K562 (cell line): Measurements from ENCODE around the gene SAP25. TPM values are rescaled to one million over a fixed set of nuclear protein-coding genes. Genes with fewer than 3 reads are reported as not detected.

Source experiments
- ATF1 ChIP-seq, 2 experiments: fragments of 450-650 bp in 1 of 2; IDR thresholded peaks; 2 replicates each; pipeline ENCODE4 v1.6.1; 2016; ENCODE audit warnings: missing compliant biosample characterization in 1 of 2, missing genetic modification characterization in 1 of 2
- BHLHE40 ChIP-seq: IDR thresholded peaks from 2 replicates; pipeline ENCODE4 v1.6.1; 2011; ENCODE audit warnings: low read length, improper control_type of control experiment
- DACH1 ChIP-seq: fragments of 450-650 bp; IDR thresholded peaks from 2 replicates; pipeline ENCODE4 v1.6.1; 2018; ENCODE audit not compliant: partially characterized antibody
- DMBX1 ChIP-seq: fragments of 250-450 bp; sonication (Bioruptor Pico); IDR thresholded peaks from 2 replicates; pipeline ENCODE4 v1.8.0; 2022; ENCODE audit warnings: inconsistent platforms, mild to moderate bottlenecking, moderate library complexity, borderline replicate concordance
- HNRNPLL ChIP-seq: fragments of 200-400 bp; formaldehyde crosslinking; IDR thresholded peaks from 2 replicates; pipeline ENCODE4 v1.6.1; 2017; ENCODE audit warnings: low read length, low read depth, mild to moderate bottlenecking; ENCODE audit not compliant: poor library complexity, severe bottlenecking
- KAT2B ChIP-seq: IDR thresholded peaks from one replicate; pipeline ENCODE4 v1.6.1; 2012; ENCODE audit warnings: low read depth, mild to moderate bottlenecking, control low read depth, inconsistent platforms, low read length, moderate library complexity
- MECOM ChIP-seq: fragments of 250-450 bp; sonication (Bioruptor Pico); IDR thresholded peaks from 2 replicates; pipeline ENCODE4 v1.8.0; 2022; ENCODE audit warnings: inconsistent platforms
- MEF2D ChIP-seq: conservative IDR thresholded peaks from 2 replicates; pipeline ENCODE4 v1.6.1; 2016; ENCODE audit warnings: low read depth, missing genetic modification characterization, missing compliant biosample characterization
- MTA3 ChIP-seq: fragments of 450-650 bp; formaldehyde crosslinking; IDR thresholded peaks from 2 replicates; pipeline ENCODE4 v1.6.1; 2017; ENCODE audit warnings: mild to moderate bottlenecking, borderline replicate concordance
- NCOA4 ChIP-seq: fragments of 450-650 bp; IDR thresholded peaks from 2 replicates; pipeline ENCODE4 v1.6.1; 2018; ENCODE audit warnings: mild to moderate bottlenecking; ENCODE audit not compliant: partially characterized antibody
- PCBP1 ChIP-seq: fragments of 200-400 bp; formaldehyde crosslinking; IDR thresholded peaks from 2 replicates; pipeline ENCODE4 v1.6.1; 2018; ENCODE audit warnings: mild to moderate bottlenecking, low read depth, low read length; ENCODE audit not compliant: poor library complexity, severe bottlenecking
- POLR2B ChIP-seq: fragments of 450-650 bp; IDR thresholded peaks from 2 replicates; pipeline ENCODE4 v1.6.1; 2018; ENCODE audit warnings: low read depth; ENCODE audit not compliant: partially characterized antibody
- SREBF1 ChIP-seq: fragments of 150-350 bp; IDR thresholded peaks from 2 replicates; pipeline ENCODE4 v1.6.1; 2014; ENCODE audit warnings: antibody characterized with exemption, low read depth, low read length, borderline replicate concordance
- THRAP3 ChIP-seq: fragments of 450-650 bp; IDR thresholded peaks from 2 replicates; pipeline ENCODE4 v1.6.1; 2016; ENCODE audit warnings: mild to moderate bottlenecking, inconsistent platforms, borderline replicate concordance
- ZC3H11A ChIP-seq: IDR thresholded peaks from 2 replicates; pipeline ENCODE4 v1.6.1; 2012; ENCODE audit warnings: low read depth, low read length, improper control_type of control experiment
- ZNF431 ChIP-seq: sonication (generic); formaldehyde crosslinking; IDR thresholded peaks from 2 replicates; pipeline ENCODE4 v1.8.0; 2022; ENCODE audit warnings: mild to moderate bottlenecking, missing genetic modification reagents
- polyA plus RNA-seq, 8 experiments: library from polyadenylated mRNA; depleted of rRNA in 4 of 8; stranded (reverse) in 5 of 8; unstranded in 3 of 8; fragments of >200 nt; fragmentation: Nextera tagmentation in 2 of 8; fragmentation: Illumina TruSeq in 1 of 8; extraction: Ambion mirVana in 2 of 8; extraction: Trizol in 1 of 8; gene quantifications; 2 replicates each; pipeline versions ENCODE4 v1.2.1 to v1.2.3, GENCODE V29; 2011 to 2014; ENCODE audit warnings: inconsistent platforms in 1 of 8, missing spikeins in 1 of 8
- total RNA-seq, 7 experiments: library from RNA; depleted of rRNA in 6 of 7; stranded (reverse); fragments of >200 nt in 6 of 7; fragmentation: Illumina TruSeq in 2 of 7; extraction: Trizol in 2 of 7; gene quantifications; 2 replicates each; pipeline versions ENCODE4 v1.2.1 to v1.2.3, GENCODE V29; 2011 to 2021; ENCODE audit warnings: low replicate concordance in 1 of 7
- TF ChIP-seq, protein P1 (sequence below): sonication (generic); formaldehyde crosslinking; IDR thresholded peaks from 2 replicates; pipeline ENCODE4 v1.8.1; 2022; ENCODE audit warnings: missing genetic modification reagents
- TF ChIP-seq, protein P2 (sequence below): sonication (generic); formaldehyde crosslinking; IDR thresholded peaks from 2 replicates; pipeline ENCODE4 v1.8.0; 2023; ENCODE audit warnings: mild to moderate bottlenecking, missing genetic modification reagents
- TF ChIP-seq, protein P3 (sequence below): fragments of 450-650 bp; IDR thresholded peaks from 2 replicates; pipeline ENCODE4 v1.7.1; 2018; ENCODE audit warnings: mild to moderate bottlenecking, low read depth; ENCODE audit not compliant: partially characterized antibody
- TF ChIP-seq, protein P4 (sequence below): sonication (generic); formaldehyde crosslinking; IDR thresholded peaks from 2 replicates; pipeline ENCODE4 v1.8.0; 2022; ENCODE audit warnings: mild to moderate bottlenecking, missing genetic modification reagents
- TF ChIP-seq, protein P5 (sequence below): conservative IDR thresholded peaks from 2 replicates; pipeline ENCODE4 v1.6.1; 2011; ENCODE audit warnings: low read depth, mild to moderate bottlenecking, low read length; ENCODE audit not compliant: control insufficient read depth

Gene SAP25
- total and polyA plus RNA-seq, 9 of the 15 experiments (the other 6 are each of a cell fraction or from before 2014, with no cell fraction given) = 0.13 to 5.3 (median 0.78) TPM; not detected in 1

DNA sequence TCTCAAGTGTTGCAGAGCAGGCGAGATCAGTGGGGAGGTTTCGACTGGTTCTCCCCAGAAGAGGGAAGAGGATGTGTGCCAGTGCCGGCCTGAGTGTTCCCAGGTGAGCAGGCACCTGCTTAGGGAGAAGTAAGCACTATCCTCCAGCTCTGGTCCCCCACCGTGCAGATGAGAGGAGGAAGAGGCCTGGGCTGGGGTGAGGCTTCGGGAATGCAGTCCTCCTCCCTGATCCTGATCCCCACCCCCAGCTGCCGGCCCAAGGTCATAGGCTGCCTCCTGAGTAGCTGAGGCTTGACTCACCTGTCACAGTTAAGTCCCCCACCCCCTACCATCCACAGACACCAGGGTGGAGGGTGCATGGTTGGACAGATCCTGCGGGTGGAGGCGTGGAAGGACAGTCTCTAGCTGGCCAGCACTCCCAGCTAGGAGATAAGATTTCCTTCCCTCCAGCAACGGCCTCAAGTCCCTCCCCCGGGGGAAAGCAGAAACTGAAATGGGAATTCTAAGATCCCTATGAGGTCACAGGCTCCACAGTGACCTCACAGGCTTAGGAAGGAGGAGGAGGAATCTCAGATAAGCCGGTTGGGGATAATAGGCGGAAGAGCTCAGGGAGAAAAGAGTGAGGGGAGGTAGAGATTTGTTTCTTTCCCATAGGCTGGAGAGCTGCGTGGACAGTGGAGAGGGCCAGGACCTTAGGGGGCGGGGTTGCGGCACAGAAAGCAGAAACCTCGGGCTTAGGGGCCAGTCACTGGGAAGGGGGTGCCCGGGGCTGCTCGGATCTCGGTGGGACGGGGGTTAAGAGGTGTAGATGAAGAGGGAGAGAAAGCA lies 11.2 kb upstream of the SAP25 start (continued):
- TF ChIP-seq DACH1 = no peak
- no peak for TF ChIP-seq ATF1 (CRISPR knock-in tag; IDR thresholded peaks at IDR 0.05)
- TF ChIP-seq ATF1 (tag; IDR thresholded peaks at IDR 0.05) = peak; percentile 72
- TF ChIP-seq ZC3H11A = no peak
- no peak for TF ChIP-seq MECOM (CRISPR knock-in tag)
- TF ChIP-seq, protein P1, sequence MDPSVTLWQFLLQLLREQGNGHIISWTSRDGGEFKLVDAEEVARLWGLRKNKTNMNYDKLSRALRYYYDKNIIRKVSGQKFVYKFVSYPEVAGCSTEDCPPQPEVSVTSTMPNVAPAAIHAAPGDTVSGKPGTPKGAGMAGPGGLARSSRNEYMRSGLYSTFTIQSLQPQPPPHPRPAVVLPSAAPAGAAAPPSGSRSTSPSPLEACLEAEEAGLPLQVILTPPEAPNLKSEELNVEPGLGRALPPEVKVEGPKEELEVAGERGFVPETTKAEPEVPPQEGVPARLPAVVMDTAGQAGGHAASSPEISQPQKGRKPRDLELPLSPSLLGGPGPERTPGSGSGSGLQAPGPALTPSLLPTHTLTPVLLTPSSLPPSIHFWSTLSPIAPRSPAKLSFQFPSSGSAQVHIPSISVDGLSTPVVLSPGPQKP = no peak
- no peak for TF ChIP-seq THRAP3
- TF ChIP-seq HNRNPLL = peak; percentile 9
- TF ChIP-seq, protein P2, sequence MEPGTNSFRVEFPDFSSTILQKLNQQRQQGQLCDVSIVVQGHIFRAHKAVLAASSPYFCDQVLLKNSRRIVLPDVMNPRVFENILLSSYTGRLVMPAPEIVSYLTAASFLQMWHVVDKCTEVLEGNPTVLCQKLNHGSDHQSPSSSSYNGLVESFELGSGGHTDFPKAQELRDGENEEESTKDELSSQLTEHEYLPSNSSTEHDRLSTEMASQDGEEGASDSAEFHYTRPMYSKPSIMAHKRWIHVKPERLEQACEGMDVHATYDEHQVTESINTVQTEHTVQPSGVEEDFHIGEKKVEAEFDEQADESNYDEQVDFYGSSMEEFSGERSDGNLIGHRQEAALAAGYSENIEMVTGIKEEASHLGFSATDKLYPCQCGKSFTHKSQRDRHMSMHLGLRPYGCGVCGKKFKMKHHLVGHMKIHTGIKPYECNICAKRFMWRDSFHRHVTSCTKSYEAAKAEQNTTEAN (CRISPR knock-in tag) = no peak
- TF ChIP-seq ZNF431 (CRISPR knock-in tag) = no peak
- TF ChIP-seq, protein P3, sequence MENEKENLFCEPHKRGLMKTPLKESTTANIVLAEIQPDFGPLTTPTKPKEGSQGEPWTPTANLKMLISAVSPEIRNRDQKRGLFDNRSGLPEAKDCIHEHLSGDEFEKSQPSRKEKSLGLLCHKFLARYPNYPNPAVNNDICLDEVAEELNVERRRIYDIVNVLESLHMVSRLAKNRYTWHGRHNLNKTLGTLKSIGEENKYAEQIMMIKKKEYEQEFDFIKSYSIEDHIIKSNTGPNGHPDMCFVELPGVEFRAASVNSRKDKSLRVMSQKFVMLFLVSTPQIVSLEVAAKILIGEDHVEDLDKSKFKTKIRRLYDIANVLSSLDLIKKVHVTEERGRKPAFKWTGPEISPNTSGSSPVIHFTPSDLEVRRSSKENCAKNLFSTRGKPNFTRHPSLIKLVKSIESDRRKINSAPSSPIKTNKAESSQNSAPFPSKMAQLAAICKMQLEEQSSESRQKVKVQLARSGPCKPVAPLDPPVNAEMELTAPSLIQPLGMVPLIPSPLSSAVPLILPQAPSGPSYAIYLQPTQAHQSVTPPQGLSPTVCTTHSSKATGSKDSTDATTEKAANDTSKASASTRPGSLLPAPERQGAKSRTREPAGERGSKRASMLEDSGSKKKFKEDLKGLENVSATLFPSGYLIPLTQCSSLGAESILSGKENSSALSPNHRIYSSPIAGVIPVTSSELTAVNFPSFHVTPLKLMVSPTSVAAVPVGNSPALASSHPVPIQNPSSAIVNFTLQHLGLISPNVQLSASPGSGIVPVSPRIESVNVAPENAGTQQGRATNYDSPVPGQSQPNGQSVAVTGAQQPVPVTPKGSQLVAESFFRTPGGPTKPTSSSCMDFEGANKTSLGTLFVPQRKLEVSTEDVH = no peak
- TF ChIP-seq NCOA4 = no peak
- TF ChIP-seq POLR2B = no peak
- peak; percentile 65; the same call in 1 of the 2 replicates for TF ChIP-seq MTA3
- TF ChIP-seq PCBP1 = no peak
- no peak for TF ChIP-seq SREBF1
- no peak for TF ChIP-seq MEF2D
- TF ChIP-seq, protein P4, sequence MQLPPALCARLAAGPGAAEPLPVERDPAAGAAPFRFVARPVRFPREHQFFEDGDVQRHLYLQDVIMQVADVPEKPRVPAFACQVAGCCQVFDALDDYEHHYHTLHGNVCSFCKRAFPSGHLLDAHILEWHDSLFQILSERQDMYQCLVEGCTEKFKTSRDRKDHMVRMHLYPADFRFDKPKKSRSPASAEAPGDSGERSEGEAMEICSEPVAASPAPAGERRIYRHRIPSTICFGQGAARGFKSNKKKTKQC (CRISPR knock-in tag) = 0 out of 2 replicates have a peak, but pooled peaks have one; percentile 39
- TF ChIP-seq DMBX1 = no peak
- TF ChIP-seq BHLHE40 = no peak
- TF ChIP-seq, protein P5, sequence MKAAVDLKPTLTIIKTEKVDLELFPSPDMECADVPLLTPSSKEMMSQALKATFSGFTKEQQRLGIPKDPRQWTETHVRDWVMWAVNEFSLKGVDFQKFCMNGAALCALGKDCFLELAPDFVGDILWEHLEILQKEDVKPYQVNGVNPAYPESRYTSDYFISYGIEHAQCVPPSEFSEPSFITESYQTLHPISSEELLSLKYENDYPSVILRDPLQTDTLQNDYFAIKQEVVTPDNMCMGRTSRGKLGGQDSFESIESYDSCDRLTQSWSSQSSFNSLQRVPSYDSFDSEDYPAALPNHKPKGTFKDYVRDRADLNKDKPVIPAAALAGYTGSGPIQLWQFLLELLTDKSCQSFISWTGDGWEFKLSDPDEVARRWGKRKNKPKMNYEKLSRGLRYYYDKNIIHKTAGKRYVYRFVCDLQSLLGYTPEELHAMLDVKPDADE = no peak
- no peak for TF ChIP-seq KAT2B
